Measurements from ENCODE around the gene ARL2.
"Not testable (repeated sequence)": the region's sequence is repeated elsewhere in the genome, so short reads cannot be mapped to it uniquely, and the experiment has no call there.

Gene ARL2

GRCh38 chr11:65013888-65014725 lies at the start of gene ARL2:
TSS of gene ARL2 (plus strand) at chr11:65014160. CDS start at chr11:65014208, 48 bp downstream.
- DNase-seq, result peak; percentile 27 to 95 (median 87)

GRCh38 chr11:64967375-64967774 lies 46.6 kb upstream of the ARL2 start:
- no peak for DNase-seq

- no peak for DNase-seq
Measured at GRCh38 chr11:64969209-64969608, 44.8 kb upstream of the ARL2 start.

GRCh38 chr11:64970731-64971151 lies 43.2 kb upstream of the ARL2 start:
- peak in 8 of 56 donors; percentile 2 to 26 (median 8) for DNase-seq

GRCh38 chr11:64971421-64972233 lies 42.3 kb upstream of the ARL2 start, which contains the start of gene MAJIN:
TSS of gene MAJIN (minus strand) at chr11:64972108. CDS start at chr11:64959405, 12,703 bp downstream.
- peak in 46 of 56 donors; percentile 3 to 76 (median 36) for DNase-seq

GRCh38 chr11:64974124-64974523 lies 39.8 kb upstream of the ARL2 start:
- DNase-seq, result no peak

- DNase-seq, result no peak
Measured at GRCh38 chr11:64976651-64977050, 37.3 kb upstream of the ARL2 start.

GRCh38 chr11:64983339-64983738 lies 30.6 kb upstream of the ARL2 start:
- DNase-seq, result not testable (repeated sequence)

GRCh38 chr11:64987998-64988854 lies 25.7 kb upstream of the ARL2 start:
- DNase-seq, result no peak

- no peak for DNase-seq
Measured at GRCh38 chr11:64989416-64989815, 24.5 kb upstream of the ARL2 start.

GRCh38 chr11:64990222-64990923 lies 23.6 kb upstream of the ARL2 start:
- no peak for DNase-seq

GRCh38 chr11:64994318-64994717 lies 19.6 kb upstream of the ARL2 start:
- DNase-seq, result no peak

GRCh38 chr11:64996327-64996709 lies 17.6 kb upstream of the ARL2 start:
- no peak for DNase-seq

- DNase-seq, result peak in 46 of 56 donors; percentile 2 to 78 (median 35)
Measured at GRCh38 chr11:64996710-64997380, 17.1 kb upstream of the ARL2 start, which contains the start of gene BATF2. TSS of gene BATF2 (minus strand) at chr11:64996971. CDS start at chr11:64996914, 57 bp downstream.

- no peak for DNase-seq
Measured at GRCh38 chr11:64998141-64998540, 15.8 kb upstream of the ARL2 start.

- no peak for DNase-seq
Measured at GRCh38 chr11:64998690-64999431, 15.1 kb upstream of the ARL2 start.

GRCh38 chr11:64999478-64999877 lies 14.5 kb upstream of the ARL2 start:
- DNase-seq, result no peak

- DNase-seq, result no peak
Measured at GRCh38 chr11:65002706-65003105, 11.3 kb upstream of the ARL2 start.

- no peak for DNase-seq
Measured at GRCh38 chr11:65003282-65003681, 10.7 kb upstream of the ARL2 start.
